SU-DHL-6 (cell line): ENCODE measurements around the gene SH3BP5.

Experiments used
- CTCF ChIP-seq: fragments of 200-600 bp; sonication (generic); IDR thresholded peaks from one replicate; pipeline ENCODE4 v1.5.1; 2017; ENCODE audit warnings: antibody characterized with exemption, mild to moderate bottlenecking, low read length, moderate library complexity; ENCODE audit not compliant: insufficient read depth, poor library complexity, severe bottlenecking
- EZH2phosphoT487 ChIP-seq: fragments of 200-600 bp; sonication (generic), shearing (Covaris generic); conservative IDR thresholded peaks from 2 replicates; pipeline ENCODE4 v1.6.1; 2018; ENCODE audit warnings: mild to moderate bottlenecking, antibody characterized with exemption, low read length, moderate library complexity, mixed read lengths

DNA sequence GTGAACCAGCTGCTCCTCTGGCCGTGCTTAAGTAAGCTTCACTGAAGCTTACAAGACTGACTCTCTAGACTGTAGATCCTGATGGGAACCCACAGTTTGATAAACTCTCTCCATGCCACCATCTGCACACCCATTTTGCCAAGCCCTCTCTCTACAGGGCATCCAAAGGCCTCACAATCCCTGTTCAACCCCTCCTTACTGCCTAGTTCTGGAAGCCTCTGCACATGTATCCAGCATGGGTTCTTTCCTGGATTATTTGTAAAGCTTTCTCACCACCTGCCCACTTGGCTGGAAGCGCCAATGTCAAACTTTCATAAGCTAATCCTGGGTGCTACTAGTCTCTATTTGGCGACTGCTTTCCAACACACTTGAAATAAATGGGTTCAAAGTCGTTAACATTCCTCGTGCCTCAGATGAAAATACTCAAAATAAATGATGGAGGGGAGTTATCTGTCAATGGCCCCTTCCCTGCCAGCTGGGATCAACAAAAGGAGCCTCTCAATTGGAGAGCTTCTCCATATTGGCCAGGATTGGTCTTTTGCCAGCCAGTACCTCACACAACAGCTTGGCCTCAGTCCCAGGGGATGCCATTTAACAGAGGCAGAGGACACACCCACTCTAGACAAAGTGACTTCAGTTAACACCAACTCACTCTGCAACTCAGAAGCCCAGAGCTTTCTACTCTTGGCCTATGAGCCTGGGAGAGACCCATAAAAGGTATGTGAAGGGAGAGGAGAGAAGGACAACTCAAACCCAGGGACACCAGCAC, 48.1 kb downstream of the SH3BP5 start:
- TF ChIP-seq CTCF (no peak), EZH2phosphoT487 (no peak)
